PFSK-1 (cell line): ENCODE results near the gene CTSZ.

Source experiments
- FOXP2 ChIP-seq: optimal IDR thresholded peaks from 2 replicates; pipeline ENCODE3; 2011; ENCODE audit warnings: borderline replicate concordance, control low read depth, inconsistent platforms; ENCODE audit not compliant: insufficient read depth; ENCODE audit errors: extremely low read length, extremely low read depth
- POLR2AphosphoS5 ChIP-seq: IDR thresholded peaks from 2 replicates; pipeline ENCODE4 v1.6.1; 2012; ENCODE audit warnings: low read depth, mild to moderate bottlenecking, control low read depth, low read length, moderate library complexity
- SIN3A ChIP-seq: IDR thresholded peaks from 2 replicates; pipeline ENCODE4 v1.6.1; 2012; ENCODE audit warnings: mild to moderate bottlenecking, low read length, moderate library complexity, borderline replicate concordance; ENCODE audit not compliant: insufficient read depth
- TAF1 ChIP-seq: IDR thresholded peaks from 2 replicates; pipeline ENCODE4 v1.6.1; 2012; ENCODE audit warnings: low read length, control low read depth, borderline replicate concordance; ENCODE audit not compliant: insufficient read depth
- TF ChIP-seq, protein P1 (sequence below), 2 experiments: IDR thresholded peaks; 2 replicates each; pipeline versions ENCODE4 v1.6.1 to v1.8.0; 2011 to 2012; ENCODE audit warnings: low read depth in 2 of 2, low read length in 2 of 2, control low read depth in 1 of 2, inconsistent platforms in 1 of 2, mild to moderate bottlenecking in 1 of 2, moderate library complexity in 1 of 2; ENCODE audit not compliant: insufficient read depth in 1 of 2

The CTSZ gene

DNA sequence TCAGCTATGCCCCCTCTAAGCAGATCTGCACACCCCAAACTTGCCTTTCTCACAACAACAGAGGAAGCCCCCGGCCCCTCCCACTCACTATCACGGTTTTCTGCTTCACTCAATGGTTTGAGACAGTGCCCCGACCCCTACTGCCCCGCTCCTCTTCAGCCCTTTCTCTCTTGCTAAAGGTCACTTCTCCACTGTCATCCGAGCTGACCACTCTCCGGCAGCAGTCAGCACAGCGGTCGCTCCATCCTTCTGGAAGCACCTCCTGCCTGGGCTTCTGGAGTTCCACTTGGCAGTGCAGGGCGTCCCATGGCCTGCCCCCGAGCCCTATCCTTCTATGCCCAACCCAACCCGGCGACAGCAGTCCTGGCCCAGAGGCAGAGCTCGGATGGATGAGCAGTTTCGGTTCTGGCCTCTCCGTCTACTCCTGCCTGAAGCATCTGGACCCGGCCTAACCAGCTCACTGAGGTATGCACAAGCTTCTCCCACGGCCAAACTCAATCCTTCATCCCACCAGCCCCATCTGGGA, 4.1 kb downstream of the CTSZ start:
- TF ChIP-seq, protein P1, sequence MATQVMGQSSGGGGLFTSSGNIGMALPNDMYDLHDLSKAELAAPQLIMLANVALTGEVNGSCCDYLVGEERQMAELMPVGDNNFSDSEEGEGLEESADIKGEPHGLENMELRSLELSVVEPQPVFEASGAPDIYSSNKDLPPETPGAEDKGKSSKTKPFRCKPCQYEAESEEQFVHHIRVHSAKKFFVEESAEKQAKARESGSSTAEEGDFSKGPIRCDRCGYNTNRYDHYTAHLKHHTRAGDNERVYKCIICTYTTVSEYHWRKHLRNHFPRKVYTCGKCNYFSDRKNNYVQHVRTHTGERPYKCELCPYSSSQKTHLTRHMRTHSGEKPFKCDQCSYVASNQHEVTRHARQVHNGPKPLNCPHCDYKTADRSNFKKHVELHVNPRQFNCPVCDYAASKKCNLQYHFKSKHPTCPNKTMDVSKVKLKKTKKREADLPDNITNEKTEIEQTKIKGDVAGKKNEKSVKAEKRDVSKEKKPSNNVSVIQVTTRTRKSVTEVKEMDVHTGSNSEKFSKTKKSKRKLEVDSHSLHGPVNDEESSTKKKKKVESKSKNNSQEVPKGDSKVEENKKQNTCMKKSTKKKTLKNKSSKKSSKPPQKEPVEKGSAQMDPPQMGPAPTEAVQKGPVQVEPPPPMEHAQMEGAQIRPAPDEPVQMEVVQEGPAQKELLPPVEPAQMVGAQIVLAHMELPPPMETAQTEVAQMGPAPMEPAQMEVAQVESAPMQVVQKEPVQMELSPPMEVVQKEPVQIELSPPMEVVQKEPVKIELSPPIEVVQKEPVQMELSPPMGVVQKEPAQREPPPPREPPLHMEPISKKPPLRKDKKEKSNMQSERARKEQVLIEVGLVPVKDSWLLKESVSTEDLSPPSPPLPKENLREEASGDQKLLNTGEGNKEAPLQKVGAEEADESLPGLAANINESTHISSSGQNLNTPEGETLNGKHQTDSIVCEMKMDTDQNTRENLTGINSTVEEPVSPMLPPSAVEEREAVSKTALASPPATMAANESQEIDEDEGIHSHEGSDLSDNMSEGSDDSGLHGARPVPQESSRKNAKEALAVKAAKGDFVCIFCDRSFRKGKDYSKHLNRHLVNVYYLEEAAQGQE (IDR thresholded peaks at IDR 0.05; ENCODE audit: insufficient read depth in 1 of 2, low read depth in 2 of 2, low read length in 2 of 2), result no peak
- no peak for TF ChIP-seq FOXP2
- TF ChIP-seq TAF1, result no peak
- TF ChIP-seq POLR2AphosphoS5, result no peak
- TF ChIP-seq SIN3A, result no peak

DNA sequence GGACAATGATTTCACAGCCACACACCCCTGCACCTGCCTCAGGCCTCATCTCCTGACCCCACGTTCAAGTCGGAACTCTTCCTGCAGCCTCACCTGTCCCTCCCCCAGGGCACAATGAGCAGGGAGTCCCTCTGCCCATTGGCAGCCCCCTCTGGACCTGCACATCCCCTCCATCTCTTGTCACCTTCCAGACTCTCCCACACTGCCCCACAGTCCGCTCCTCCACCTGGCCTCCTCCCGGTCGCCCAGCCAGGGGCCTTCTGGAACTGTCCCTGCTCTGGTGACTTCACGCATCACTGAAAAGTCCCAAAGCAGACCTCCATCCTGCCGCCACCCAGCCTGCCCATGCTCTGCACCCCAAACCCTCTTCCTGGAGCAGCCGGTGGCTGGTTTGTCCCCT, 4.7 kb downstream of the CTSZ start:
- TF ChIP-seq SIN3A, result no peak
- TF ChIP-seq, protein P1 (IDR thresholded peaks at IDR 0.05; ENCODE audit: insufficient read depth in 1 of 2, low read depth in 2 of 2, low read length in 2 of 2), result no peak
- TF ChIP-seq TAF1, result no peak
- no peak for TF ChIP-seq FOXP2
- TF ChIP-seq POLR2AphosphoS5, result no peak

- no peak for TF ChIP-seq FOXP2
- TF ChIP-seq TAF1, result no peak
- TF ChIP-seq SIN3A, result no peak
- TF ChIP-seq, protein P1 (IDR thresholded peaks at IDR 0.05; ENCODE audit: insufficient read depth in 1 of 2, low read depth in 2 of 2, low read length in 2 of 2), result no peak
- TF ChIP-seq POLR2AphosphoS5, result no peak
These were observed 5.4 kb downstream of the CTSZ start for GRCh38 chr20:59001449-59002171.

DNA sequence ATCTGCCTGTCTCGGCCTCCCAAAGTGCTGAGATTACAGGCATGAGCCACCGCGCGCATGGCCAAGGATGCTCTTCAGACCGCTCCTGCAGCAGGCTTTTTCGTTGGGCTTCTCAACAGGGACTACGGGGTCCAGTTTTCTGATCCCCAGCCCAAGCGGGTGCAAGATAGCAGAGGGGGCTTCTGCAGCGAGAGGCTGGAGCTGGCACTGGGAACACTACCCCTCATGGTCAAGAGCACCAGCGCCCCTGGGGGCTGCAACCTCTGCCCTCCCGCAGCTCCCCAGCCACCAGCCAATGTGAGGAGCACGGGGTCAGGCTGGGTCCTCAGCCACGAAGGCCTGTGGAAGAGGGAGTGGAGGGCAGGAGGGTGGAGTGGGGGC, 6.0 kb downstream of the CTSZ start:
- TF ChIP-seq, protein P1 (IDR thresholded peaks at IDR 0.05; ENCODE audit: insufficient read depth in 1 of 2, low read depth in 2 of 2, low read length in 2 of 2), result no peak
- TF ChIP-seq TAF1 (no peak), POLR2AphosphoS5 (no peak), FOXP2 (no peak), SIN3A (no peak)
